Hepatocyte (in vitro differentiated cells): ENCODE results near the gene AOPEP.

Experiments
- EZH2 ChIP-seq: fragments of 200-600 bp; sonication (generic); IDR thresholded peaks from 2 replicates; pipeline ENCODE4 v1.6.1; 2016; ENCODE audit warnings: antibody characterized with exemption, mild to moderate bottlenecking, borderline replicate concordance
- EZH2phosphoT487 ChIP-seq: fragments of 200-600 bp; sonication (generic); IDR thresholded peaks from one replicate; pipeline ENCODE4 v1.6.1; 2018; ENCODE audit warnings: antibody characterized with exemption, mild to moderate bottlenecking, low read depth, moderate library complexity; ENCODE audit not compliant: unreplicated experiment, severe bottlenecking
- TF ChIP-seq, protein P1 (sequence below): fragments of 200-600 bp; sonication (generic); IDR thresholded peaks from 2 replicates; pipeline ENCODE4 v1.5.1; 2016; ENCODE audit warnings: antibody characterized with exemption, mild to moderate bottlenecking; ENCODE audit not compliant: poor library complexity

DNA sequence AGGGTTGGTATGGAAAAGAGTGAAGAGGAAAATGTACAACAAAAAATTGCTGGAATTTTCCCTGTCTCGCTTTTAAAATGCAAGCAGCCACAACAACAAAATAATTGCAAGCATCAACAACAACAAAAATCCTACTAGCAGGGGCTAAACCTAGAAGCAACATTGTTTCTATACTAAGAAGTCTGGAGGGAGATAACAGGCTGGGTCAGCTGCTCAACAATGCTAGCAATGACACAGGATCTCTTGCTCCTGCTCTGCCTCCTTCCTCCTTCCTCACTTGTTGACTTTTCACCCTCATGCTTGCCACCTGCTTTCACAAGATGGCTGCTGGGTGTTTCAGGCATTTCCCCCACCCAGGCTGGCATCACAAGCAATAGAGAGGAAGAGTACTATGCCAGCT lies 7.6 kb upstream of the AOPEP start:
- TF ChIP-seq, protein P1, sequence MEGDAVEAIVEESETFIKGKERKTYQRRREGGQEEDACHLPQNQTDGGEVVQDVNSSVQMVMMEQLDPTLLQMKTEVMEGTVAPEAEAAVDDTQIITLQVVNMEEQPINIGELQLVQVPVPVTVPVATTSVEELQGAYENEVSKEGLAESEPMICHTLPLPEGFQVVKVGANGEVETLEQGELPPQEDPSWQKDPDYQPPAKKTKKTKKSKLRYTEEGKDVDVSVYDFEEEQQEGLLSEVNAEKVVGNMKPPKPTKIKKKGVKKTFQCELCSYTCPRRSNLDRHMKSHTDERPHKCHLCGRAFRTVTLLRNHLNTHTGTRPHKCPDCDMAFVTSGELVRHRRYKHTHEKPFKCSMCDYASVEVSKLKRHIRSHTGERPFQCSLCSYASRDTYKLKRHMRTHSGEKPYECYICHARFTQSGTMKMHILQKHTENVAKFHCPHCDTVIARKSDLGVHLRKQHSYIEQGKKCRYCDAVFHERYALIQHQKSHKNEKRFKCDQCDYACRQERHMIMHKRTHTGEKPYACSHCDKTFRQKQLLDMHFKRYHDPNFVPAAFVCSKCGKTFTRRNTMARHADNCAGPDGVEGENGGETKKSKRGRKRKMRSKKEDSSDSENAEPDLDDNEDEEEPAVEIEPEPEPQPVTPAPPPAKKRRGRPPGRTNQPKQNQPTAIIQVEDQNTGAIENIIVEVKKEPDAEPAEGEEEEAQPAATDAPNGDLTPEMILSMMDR, result no peak
- TF ChIP-seq EZH2 (no peak), EZH2phosphoT487 (no peak)
